Stimulated activated naive CD4-positive, alpha-beta T cell treated with Interleukin-2 at 50 U/mL for 16 hours (primary cell): ENCODE measurements around the gene GABPB1.

Source experiments
- DNase-seq: peaks from one replicate; lab custom pipeline; 2025; lab: John Stamatoyannopoulos, UW

The GABPB1 gene

DNA sequence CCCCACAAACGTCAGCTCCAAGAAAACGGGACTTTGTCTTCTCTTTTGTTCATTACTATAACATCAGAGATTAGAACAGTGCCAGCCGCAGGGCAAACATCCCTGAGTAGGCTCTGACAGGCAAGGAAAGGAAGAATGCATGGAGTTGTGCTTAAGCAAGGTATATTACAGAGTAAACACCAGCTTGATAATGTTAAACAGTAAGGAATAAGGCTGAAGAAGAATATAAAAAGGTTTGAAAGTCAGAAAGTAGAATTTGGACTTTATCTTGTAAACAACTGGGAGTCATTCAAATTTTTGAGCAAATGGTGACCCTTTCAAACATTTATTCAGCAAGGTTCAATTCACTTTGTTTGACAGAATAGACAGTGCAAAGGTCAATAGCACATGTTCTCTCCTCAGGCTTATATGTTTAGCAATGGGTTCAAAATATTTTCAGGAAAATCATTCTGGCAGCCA lies 11.0 kb downstream of the GABPB1 start:
- no peak for DNase-seq

DNA sequence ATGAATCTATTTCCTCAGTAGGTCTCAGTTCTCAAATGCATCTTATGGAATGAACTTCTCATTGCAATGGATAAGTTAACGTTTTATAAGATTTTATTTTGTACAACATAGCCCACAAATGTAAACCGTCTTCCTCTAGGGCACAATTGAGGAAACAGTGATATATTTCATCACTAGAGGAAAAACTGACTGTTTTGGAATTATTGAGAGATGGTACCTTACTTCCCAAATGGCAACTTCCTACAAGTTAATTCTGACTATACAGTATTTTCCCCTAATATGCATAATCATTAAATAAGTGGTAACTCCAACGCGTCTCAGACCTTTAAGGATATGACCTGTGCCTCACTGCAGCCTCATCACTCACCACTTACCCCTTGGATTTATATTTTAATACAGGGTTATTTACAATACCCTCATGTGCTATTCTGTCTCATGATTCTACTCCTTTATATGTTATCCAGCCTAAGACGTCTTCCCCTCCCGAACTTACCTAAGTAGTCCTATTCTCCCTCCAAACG lies 13.3 kb downstream of the GABPB1 start:
- no peak for DNase-seq

DNA sequence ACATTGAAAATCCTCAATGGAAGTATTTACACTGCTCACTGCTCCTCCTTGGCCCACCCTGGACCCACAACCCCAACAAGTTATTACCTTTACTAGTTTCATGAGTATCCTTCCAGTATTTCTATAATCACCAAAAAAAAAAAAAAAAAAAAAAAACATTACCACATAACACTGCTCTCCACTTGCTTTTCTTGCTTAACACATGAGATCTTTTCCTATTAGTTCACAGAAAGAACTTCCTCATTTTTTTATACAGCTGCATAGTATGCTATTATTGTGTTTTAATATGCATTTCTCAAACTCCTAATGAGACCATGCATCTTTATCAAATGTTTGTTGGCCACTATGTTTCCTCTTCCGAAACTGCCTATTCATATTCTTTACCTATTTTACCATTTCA lies 14.6 kb downstream of the GABPB1 start:
- DNase-seq: no peak

DNA sequence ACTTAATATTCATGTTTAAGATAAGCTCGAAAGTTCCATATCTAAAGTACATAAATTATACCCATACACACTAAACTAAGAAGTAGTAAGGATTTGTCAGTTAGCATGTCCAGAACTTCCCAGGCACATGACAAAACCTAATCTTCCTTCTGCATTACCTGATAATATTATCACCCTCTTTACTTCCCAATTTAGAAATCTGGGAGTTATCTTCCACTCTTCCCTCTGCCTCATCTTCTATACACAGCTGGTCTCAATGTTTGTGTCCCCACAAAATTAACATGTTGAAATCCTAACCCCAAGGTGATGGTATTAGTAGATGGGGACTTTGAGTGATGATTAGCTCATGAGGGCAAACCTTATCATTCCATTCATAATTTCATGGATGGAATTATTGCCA lies 15.3 kb downstream of the GABPB1 start:
- DNase-seq: no peak

DNA sequence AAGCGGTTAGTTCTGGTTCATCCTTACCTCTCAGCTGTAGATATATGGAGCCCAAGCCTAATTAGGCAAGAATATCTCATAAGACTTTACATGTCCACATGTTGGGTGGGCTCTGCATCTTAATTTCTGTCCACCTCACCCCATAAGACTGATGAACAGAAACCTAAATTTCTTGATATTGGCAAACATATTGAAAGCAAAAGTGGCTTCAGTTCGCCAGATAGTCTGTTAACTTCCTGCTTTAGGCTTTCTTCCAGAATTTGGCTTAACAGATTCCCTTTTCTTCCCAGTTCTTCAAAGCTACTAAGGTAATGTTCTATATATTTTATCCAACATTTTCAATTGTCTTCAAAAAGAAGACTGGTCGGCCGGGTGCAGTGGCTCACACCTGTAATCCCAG lies 19.7 kb downstream of the GABPB1 start:
- DNase-seq: no peak

DNA sequence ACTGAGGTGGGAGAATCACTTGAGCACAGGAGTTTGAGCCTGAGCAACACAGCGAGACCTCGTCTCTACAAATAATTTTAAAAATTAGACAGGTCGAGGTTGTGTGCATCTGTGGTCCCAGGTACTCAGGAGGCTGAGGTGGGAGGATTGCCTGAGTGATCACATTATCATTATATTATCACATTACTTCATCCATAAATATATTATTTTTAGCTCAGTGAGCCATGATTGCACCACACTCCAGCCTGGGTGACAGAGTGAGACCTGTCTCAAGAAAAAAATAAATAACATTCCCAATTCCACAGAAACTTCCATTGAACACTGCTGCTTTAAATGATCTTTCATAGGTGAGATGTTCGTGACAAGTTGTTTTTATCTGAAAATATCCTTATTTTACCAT lies 21.8 kb downstream of the GABPB1 start:
- DNase-seq: no peak

DNA sequence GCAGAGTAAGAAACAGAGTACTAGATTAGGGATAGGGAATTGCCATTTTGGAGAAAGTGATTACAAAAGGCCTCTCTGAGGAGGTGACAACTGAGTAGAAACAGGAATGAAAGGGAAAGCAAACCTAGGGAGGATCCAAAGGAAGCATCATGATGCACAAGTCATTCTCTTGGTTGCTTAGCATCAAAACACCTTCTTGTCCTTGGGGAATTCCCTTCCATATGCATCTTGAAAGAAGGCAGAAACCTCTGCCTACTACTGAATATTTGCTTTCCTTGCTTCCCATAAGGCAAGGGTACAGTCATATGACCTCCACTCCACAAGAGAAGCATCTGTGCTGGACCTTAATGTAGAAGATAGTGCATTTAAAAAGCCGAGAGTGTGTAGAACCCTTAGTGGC lies 24.1 kb downstream of the GABPB1 start:
- DNase-seq: no peak

DNA sequence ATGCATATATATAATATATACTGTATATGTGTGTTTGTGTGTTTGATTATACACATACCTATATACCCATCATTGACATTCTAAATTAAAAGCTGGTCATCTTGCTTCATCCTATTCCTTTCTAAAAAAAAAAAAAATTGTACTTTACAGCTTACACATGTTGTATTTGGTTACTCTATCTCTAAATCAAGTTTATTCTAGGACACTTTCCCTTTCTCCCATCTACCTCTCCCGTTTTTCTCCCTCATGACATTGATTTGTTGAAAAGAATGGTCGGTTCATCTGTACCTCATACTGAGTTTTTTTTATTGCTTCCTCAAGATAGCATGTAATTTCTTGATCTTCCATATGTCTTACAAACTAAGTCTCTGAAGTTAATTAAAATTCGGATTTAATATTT lies 26.9 kb downstream of the GABPB1 start:
- DNase-seq: no peak

DNA sequence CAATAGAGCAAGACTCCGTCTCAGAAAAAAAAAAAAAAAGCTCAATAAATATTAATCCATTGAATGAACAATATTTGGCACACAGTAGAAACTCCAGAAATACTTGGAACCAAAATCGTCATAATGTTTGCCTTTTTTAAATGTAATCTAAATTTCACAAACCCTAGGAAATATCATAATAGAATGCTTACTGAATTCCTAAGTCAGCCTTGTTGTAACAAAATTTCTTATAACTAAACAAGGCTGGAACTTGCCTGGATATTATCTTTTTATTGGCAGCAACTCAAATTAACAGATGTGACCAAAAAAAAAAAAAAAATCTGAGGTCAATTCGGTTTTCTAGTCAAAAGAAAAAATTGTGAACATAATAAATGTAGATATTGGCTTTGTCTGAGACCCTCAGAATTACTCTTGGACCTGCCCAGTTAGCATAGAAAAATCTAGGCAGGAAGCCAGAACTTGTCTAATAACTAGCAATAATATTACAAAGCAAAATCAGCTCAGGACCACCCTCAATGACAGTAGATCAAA lies 33.3 kb downstream of the GABPB1 start:
- DNase-seq: no peak

DNA sequence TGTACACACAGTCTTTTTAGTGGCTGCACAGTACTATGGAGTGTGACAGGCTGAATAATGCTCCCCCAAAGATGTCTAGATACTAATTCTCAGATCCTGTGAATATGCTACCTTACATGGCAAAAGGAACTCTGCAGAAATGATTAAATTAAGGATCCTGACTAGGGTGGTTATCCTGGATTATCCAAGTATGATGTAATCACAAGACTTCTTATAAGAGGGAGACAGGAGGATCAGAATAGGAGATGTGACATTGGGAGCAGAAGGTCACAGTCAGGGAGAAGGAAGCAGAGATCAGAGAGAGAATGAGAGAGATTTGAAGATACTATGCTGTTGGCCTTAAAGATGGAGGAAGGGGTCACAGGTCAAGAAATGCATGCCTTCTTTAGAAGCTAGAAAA lies 34.5 kb downstream of the GABPB1 start:
- no peak for DNase-seq

DNA sequence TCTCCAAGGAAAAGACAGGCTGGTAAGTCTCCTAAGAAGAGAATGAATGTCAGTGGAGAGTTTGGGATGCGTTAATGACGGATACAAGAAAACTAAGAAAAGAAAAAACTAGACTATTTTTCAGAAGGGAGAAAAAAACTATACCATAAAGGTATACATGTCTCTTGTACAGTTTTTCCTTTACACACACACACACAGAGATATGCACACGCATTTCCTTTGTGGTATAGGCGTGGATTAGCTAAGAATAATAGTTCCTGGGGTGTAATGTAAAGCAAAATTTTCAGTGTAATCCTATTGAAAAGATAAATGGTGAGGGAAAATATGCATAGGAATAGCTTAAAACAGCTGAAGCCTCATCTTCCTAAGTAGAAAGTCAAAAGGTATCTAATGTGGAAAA lies 36.3 kb downstream of the GABPB1 start:
- DNase-seq: no peak

DNA sequence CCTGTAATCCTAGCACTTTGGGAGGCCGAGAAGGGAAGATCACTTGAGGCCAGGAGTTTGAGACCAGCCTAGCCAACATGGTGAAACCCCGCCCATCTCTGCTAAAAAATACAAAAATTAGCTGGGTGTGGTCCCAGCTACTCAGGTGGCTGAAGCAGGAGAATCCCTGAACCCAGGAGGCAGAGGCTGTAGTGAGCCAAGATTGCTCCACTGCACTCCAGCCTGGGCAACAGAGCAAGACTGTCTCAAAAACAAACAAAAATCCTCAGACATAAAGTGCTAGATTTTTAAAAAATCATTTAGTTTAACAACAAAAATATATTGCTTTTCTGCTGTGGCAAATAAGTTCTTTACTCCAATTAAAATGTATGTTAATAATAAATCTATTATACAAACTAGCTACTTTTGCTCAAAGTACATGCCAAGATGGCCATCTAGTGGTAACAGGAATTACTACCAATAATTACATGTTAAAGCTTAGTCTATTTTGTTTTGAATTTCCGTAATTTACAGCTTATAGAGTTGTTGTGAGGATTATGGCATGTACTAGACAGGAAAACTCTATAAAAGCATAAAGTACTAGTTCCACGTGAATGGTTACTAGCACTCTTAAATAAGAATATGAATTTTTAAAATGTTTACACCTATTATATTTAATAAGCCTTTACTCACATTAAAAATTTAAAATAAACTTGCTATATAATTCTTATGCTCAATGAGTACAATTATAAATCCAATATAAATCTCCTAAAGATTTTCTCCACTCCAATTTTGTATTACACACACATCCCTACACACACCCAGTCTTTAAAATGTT lies 39.0 kb downstream of the GABPB1 start:
- DNase-seq: no peak

DNA sequence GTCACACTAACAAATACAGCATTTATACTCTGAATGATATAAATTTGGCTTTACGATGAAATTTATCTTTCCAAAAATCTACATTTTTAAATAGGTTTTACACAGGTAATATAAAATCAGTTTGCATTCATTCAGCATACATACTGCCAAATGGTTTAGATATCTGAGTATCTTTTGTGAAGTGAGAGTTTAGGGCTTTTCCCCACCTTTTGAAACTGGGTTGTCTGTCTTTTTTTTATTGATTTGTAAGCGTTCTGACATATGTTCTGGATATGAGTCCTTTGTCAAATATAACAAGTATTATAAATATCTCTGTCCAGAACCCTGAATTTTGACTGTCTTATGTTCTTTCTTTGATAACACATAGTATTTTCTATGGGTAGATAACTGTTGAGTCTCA lies 42.4 kb downstream of the GABPB1 start:
- DNase-seq: no peak

DNA sequence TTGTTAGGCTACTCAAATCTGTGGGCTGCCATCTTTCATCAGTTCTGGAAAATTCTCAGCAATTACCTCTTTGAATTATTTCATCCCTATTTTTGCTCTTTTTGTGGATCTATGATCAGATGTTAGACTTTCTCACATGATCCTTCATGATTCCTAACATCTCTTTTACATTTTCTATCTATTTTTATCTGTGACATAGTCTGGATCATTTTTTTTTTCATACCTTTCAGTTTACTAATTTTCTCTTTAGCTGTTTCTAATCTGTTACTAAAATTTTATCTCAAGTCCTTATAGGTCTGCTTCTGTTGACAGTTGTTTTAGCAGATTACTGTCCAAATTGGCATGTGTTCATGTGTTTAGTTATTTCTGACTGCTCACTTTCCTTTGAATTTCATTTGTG lies 47.2 kb downstream of the GABPB1 start:
- no peak for DNase-seq

DNA sequence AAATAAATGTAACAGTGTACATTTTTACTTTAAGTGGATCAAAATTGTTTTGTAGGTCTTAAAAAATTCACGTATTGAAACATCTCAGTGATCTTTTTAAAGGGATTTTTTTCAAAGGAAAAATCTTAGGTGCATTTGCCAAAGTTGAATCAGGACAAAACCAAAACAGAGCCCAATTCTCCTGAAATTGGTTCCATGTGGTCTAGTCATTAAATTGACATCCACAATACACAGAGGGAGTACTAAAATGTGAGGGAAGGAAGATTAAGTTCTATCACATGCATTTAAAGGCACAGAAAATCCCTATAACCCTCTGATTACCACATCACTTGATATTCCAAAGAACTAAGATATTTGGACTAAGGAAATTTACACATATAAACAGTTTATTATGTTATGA lies 50.2 kb downstream of the GABPB1 start:
- DNase-seq: no peak

DNA sequence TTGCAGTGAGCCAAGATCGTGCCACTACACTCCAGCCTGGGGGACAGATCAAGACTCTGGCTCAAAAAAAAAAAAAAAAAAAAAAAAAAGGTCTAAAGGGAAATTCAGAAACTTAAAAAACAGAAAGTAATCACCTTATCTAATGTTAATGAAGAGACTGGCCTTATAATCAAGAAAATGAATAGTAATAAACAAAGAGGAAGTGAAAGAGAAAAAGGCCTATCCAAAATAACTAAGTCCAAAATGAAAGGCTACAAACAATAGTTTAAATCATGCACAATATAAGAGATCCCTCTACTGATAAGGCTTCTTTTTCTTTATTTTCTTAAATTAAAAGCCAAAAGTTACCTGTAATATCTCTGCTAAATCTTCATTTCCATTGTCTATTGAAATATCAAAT lies 52.4 kb downstream of the GABPB1 start:
- DNase-seq: no peak

DNA sequence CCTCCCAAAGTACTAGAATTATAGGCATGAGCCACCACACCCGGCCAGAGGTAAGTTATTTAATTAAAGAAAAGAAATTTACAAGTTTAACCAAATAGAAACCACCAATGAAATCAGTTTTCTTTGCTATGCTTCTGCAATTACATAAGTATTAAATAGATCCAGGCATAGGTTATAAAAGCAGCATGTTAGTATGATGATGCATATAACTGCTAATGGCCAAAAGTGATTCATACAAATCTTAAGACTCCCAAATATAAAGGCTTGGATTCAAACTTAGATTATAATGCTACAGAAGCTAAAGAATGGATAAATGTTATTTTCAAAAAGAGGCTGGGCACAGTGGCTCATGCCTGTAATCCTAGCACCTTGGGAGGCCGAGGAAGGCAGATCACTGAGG lies 56.7 kb downstream of the GABPB1 start:
- no peak for DNase-seq

DNA sequence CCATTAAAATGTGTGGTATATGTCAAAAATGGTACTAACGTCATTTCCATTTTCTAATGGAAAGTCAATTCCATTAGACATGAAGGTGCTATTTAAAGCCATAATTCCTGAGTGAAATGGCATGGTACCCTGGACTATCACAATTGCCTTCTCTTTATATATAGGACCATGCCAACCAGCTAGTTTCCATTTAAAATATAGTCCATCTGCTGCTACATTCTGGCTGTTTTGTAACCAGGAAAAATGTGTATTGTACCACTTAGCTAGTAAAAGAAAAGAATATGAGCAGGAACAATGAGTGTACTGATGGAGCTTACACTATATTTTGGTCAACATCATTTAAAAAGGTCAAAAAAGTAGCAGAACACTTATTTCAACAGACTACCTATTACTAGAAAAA lies 59.0 kb downstream of the GABPB1 start:
- no peak for DNase-seq

DNA sequence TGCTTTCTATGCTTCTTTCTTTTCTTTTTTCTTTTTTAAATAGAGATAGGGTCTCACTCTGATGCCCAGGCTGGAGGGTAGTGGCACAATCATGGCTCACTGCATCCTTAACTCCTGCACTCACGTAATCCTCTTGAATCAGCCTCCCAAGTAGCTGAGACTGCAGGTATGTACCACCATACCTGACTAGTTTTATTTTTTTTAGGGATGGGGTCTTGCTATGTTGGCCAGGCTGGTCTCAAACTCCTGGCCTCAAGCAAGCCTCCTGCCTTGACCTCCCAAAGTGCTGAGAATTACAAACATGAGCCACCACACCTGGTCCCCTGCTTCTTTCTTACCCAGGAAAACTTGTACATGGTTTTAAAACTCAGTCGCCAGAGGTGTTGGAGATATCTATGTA lies 65.2 kb downstream of the GABPB1 start:
- DNase-seq: no peak

DNA sequence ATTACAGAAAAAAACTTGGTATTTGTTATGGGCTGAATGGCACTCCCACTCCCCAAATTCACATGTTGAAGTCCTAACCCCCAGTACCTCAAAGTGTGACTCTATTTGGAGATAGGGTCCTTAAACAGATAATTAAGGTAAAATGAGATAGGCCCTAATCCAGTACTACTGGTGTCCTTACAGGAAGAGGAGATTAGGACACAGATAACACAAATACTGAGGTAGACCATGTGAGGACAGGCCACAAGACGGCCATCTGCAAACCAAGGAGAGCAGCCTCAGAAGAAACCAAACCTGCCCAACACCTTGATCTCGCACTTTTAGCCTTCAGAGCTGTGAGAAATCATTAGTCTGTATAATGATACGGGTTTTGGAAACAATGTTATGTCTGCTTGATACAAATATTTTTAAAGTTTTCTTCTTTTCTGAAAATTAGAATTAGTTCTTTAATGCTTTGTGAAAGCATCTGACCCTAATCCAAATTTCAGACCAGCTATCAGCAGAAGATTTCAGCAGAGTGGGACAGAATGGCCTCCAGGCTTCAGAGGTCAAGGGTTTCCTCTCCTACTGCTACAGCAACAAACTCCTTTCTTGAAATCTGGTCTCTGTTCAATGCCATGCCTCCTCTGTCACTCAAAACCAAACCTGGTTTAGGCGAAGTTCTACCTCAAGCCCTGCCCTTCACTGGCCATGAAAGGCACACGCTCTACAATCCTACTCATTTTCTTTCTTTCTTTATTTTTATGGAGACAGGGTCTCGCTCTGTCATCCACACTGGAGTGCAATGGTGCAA lies 67.5 kb downstream of the GABPB1 start:
- no peak for DNase-seq

DNA sequence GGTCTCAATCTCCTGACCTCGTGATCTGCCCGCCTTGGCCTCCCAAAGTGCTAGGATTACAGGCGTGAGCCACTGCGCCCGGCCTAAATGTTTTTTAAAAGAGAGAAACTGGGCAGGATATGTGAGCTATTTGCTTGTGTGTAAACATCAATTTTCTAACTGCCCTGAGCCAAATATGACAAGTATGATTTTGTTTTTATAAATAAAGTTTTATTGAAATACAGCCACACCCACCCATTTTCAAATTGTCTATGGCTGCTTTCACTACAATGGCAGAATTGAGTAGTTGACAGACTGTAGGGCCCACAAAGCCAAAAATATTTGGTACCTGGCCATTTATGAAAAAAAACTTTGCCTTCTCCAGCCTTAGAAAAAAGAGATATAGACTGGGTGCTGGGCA lies 73.6 kb downstream of the GABPB1 start:
- no peak for DNase-seq

DNA sequence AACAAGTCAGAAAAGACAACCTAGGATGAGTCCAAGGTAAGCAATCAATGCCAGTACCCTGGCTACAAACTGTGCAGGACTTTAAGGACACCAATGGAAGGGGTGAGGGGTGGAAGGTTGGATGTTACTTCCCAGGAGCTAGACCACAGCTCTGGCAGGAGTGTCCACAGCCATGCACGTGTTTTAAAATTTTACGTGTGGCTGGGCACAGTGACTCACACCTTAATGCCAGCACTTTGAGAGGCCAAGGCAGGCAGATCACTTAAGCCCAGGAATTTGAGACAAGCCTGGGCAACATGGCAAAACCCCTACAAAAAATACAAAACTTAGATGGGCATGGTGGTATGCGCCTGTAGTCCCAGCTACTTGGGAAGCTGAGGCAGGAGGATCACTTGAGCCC lies 74.7 kb downstream of the GABPB1 start:
- DNase-seq: no peak

DNA sequence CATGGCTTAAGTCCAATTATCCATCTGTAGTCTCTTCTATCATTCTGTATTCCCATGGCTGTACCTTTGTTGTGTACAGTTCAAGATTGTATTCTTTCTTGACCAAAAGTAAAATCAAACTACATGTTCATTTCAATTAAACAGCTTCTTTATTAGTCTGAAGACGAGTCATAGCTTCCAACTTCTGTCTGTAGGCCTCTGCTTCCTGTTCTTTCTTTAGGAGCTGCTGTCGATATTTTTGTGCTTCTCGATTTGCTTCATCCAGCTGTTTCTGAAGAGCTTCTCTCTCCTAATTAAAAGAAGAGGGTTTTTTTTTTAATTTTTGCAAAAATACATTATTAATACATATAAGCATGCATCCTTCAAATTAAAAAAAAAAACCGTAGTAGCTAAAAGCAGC lies 76.5 kb downstream of the GABPB1 start:
- no peak for DNase-seq
